ENCODE results near the gene IRF7.

DNA sequence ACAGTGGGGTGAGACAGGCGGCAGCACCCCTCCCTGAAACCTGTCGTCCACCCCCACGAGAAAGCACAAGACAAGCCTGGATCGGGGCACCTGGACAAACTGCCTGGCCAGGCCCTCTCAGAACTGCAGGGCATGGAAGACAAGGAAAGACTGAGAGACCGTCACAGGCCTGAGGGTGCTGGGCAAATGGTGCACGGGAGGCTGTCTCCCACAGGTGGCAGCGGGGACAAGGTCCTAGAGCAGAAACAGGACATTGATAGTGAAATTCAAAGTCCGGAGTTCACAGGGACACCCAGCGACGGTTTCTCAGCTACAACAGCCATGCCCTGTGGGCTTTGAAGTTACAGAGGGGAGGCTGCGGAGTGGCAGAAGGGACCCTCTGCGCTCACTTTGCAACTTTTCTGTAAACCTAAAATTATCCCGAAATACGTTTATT lies 42.0 kb upstream of the IRF7 start:
- TF ChIP-seq POLR2A (IDR thresholded peaks at IDR 0.05): no peak
- TF ChIP-seq, protein P1, sequence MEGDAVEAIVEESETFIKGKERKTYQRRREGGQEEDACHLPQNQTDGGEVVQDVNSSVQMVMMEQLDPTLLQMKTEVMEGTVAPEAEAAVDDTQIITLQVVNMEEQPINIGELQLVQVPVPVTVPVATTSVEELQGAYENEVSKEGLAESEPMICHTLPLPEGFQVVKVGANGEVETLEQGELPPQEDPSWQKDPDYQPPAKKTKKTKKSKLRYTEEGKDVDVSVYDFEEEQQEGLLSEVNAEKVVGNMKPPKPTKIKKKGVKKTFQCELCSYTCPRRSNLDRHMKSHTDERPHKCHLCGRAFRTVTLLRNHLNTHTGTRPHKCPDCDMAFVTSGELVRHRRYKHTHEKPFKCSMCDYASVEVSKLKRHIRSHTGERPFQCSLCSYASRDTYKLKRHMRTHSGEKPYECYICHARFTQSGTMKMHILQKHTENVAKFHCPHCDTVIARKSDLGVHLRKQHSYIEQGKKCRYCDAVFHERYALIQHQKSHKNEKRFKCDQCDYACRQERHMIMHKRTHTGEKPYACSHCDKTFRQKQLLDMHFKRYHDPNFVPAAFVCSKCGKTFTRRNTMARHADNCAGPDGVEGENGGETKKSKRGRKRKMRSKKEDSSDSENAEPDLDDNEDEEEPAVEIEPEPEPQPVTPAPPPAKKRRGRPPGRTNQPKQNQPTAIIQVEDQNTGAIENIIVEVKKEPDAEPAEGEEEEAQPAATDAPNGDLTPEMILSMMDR (IDR thresholded peaks at IDR 0.05): peak in 2 of 4 donors; percentile 12 to 25
